AG04450 (cell line): ENCODE data around the gene CD163L1. TPM values are rescaled to one million over a fixed set of nuclear protein-coding genes. Genes with fewer than 3 reads are reported as not detected.

Experiments
- CTCF ChIA-PET: fragments of 300-600, 350-600 bp; formaldehyde crosslinking; extraction: SDS; loops from one replicate; lab custom pipeline; 2022; ENCODE audit warnings: antibody characterized with exemption, inconsistent platforms; lab: Charles Lee
- POLR2A ChIA-PET: fragments of 350-600 bp; formaldehyde crosslinking; extraction: SDS; loops from one replicate; lab custom pipeline; 2021; ENCODE audit warnings: antibody characterized with exemption, inconsistent platforms; lab: Yijun Ruan, JAX
- DNase-seq: peaks from one replicate; pipeline ENCODE4 v3.0.0-alpha.2; 2011; ENCODE audit warnings: low read depth, low spot score
- H3K27ac ChIP-seq: one replicate; pipeline ENCODE4 v1.5.1; 2012; ENCODE audit warnings: low read depth, low read length, control low read depth
- H3K27me3 ChIP-seq: one replicate; pipeline ENCODE4 v1.6.0; 2012; ENCODE audit warnings: low read length; ENCODE audit not compliant: control insufficient read depth, insufficient read depth
- H3K4me3 ChIP-seq: 2 replicates; pipeline ENCODE4 v1.5.1; 2011; ENCODE audit warnings: mild to moderate bottlenecking, low read depth, low read length, control low read depth
- H3K9me3 ChIP-seq: 2 replicates; pipeline ENCODE4 v1.5.1; 2012; ENCODE audit warnings: low read length; ENCODE audit not compliant: control insufficient read depth, insufficient read depth
- polyA plus RNA-seq: library from polyadenylated mRNA; depleted of rRNA; stranded (reverse); fragments of >200 nt; gene quantifications from 2 replicates; pipeline ENCODE4 v1.2.3, GENCODE V29; 2011
- TF ChIP-seq, protein P1 (sequence below): IDR thresholded peaks from 2 replicates; pipeline ENCODE4 v1.5.1; 2011; ENCODE audit warnings: low read depth, low read length, control low read depth, inconsistent platforms

CD163L1 gene
- polyA plus RNA-seq, 1 experiment = 0.82 TPM

DNA sequence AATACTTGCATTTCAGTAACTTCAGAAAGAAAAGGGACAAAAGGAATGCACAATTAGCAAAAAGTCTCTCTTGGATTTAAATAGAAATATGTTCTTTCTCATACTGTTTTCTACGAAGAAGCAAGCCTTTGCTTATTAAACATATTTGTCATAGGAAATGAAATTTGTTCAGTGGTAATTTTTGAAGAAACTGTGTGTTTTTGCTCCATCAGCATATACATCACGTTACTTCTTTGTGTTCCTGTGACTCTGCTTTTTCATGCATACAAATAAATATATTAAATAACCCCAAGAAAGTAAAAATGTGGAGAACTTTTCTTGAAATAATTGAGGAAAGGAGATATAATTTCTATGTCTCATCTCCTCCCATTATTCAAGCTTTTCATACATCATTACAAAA, 39.7 kb downstream of the CD163L1 start:
- Histone ChIP-seq H3K27me3 (no peaks in the 10 kb centered on the region), H3K9me3 (no peaks in the 10 kb centered on the region), H3K27ac (no peak overlapping the region), H3K4me3 (no peak overlapping the region)
- ChIA-PET CTCF (no interaction called here), POLR2A (no interaction called here)
- no peak for DNase-seq
- TF ChIP-seq, protein P1, sequence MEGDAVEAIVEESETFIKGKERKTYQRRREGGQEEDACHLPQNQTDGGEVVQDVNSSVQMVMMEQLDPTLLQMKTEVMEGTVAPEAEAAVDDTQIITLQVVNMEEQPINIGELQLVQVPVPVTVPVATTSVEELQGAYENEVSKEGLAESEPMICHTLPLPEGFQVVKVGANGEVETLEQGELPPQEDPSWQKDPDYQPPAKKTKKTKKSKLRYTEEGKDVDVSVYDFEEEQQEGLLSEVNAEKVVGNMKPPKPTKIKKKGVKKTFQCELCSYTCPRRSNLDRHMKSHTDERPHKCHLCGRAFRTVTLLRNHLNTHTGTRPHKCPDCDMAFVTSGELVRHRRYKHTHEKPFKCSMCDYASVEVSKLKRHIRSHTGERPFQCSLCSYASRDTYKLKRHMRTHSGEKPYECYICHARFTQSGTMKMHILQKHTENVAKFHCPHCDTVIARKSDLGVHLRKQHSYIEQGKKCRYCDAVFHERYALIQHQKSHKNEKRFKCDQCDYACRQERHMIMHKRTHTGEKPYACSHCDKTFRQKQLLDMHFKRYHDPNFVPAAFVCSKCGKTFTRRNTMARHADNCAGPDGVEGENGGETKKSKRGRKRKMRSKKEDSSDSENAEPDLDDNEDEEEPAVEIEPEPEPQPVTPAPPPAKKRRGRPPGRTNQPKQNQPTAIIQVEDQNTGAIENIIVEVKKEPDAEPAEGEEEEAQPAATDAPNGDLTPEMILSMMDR = no peak

DNA sequence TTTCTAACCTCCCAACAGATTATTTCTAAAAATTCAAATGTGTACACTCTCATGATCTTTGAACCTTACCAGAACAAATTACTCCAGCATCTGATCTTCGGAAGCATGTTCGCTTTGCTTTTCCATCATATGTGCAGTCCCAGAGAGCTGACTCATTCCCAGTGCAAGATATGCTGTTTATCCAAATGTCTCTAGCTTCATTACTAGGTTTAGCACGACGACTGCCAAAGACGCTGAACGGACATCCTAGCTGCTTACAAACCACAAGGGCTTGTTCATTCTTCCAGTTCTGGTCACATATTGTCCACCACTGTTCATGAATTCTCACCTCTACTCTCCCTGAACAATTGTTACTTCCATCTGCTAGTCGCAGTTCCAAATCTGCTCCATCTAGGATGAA, 40.5 kb downstream of the CD163L1 start:
- no peak for DNase-seq
- Histone ChIP-seq H3K27ac (no peak overlapping the region), H3K4me3 (no peak overlapping the region), H3K9me3 (no peaks in the 10 kb centered on the region), H3K27me3 (no peaks in the 10 kb centered on the region)
- POLR2A ChIA-PET = no interaction called here
- TF ChIP-seq, protein P1 = no peak
- CTCF ChIA-PET = no interaction called here

DNA sequence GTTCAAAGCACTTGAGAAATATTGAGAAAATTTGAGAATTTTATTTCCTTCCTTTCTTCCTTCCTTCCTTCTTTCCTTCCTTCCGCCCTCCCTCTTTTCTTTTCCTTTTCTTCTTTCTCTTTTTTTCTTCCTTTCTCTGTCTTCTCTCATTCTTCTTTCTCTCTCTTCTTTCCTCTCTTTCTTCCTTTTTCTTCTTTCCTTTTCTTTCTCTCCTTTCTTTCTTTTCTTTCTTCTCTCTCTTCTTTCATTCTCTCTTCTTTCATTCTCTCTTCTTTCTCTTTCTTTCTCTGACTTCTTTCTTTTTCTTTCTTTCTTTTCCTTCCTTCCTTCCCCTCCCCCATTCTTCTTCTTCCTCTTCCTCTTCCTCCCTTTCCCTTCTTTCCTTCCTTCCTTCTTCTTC, 44.9 kb downstream of the CD163L1 start:
- ChIA-PET CTCF (no interaction called here), POLR2A (no interaction called here)

DNA sequence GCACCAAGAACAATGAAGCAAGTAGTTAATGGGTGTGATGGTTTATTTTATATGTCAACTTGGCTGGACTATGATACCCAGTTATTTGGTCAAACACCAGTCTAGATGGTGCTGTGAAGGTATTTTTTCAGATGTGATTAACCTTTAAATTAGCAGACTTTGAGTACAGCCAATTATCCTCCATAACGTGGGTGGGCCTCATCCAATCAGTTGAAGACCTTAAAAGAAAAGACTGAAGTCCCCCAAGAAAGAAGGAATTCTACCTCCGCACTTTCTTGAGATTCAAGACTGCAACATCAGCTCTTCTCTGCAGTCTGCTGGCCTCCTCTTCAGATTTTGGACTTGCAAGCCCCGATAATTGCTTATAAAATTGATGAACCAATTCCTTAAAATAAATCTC, 47.5 kb downstream of the CD163L1 start:
- Histone ChIP-seq H3K27me3 (no peaks in the 10 kb centered on the region), H3K4me3 (no peak overlapping the region), H3K27ac (no peak overlapping the region), H3K9me3 (no peaks in the 10 kb centered on the region)
- ChIA-PET CTCF (no interaction called here), POLR2A (no interaction called here)
- no peak for DNase-seq
- TF ChIP-seq, protein P1 = no peak

More for the DNA sequence above, 44.9 kb downstream of the CD163L1 start:
- H3K4me3 ChIP-seq = no peak overlapping the region
- DNase-seq = no peak
- TF ChIP-seq, protein P1 = no peak
- H3K27ac ChIP-seq = no peak overlapping the region
- no peaks in the 10 kb centered on the region for H3K9me3 ChIP-seq
- H3K27me3 ChIP-seq = no peaks in the 10 kb centered on the region

DNA sequence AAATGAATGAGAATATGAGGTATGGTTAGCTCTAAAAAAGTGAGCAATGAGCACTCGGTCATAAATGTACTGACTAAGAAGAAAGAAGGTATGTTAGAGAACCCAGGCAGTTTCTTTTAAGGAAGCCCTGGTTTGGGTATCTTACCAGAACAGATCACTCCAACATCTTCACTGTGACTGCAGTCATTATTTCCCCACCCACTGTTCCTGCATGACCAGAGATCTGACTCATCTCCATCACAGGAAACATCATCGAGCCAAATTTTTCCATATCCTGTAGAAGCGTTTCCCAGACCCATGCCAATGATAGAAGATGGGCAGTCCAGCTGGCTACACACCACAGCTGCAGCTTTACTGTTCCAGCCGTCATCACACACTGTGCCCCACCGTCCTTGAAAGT, 48.0 kb downstream of the CD163L1 start:
- no peak for DNase-seq
- no peak overlapping the region for H3K4me3 ChIP-seq

More for the DNA sequence above, 48.0 kb downstream of the CD163L1 start:
- ChIA-PET CTCF (no interaction called here), POLR2A (no interaction called here)
- Histone ChIP-seq H3K27me3 (no peaks in the 10 kb centered on the region), H3K9me3 (no peaks in the 10 kb centered on the region), H3K27ac (no peak overlapping the region)
- TF ChIP-seq, protein P1 = no peak
